ENCODE results near the gene TMEM145.

Gene TMEM145

GRCh38 chr19:42367929-42368328 lies 54.8 kb downstream of the TMEM145 start:
- no peak overlapping the region for H3K4me3 ChIP-seq (ENCODE audit: low read length)
- no peak overlapping the region for H3K9ac ChIP-seq (ENCODE audit: low read length)
- peaks cover 5% of the 10 kb centered on the region for H3K36me3 ChIP-seq (ENCODE audit: control insufficient read depth, insufficient read depth, low read length)
- H3K9me3 ChIP-seq (ENCODE audit: control insufficient read depth, low read length): no peaks in the 10 kb centered on the region
- H3K27me3 ChIP-seq (ENCODE audit: control insufficient read depth, insufficient read depth, low read length): no peaks in the 10 kb centered on the region
- H3K4me1 ChIP-seq (ENCODE audit: control insufficient read depth, insufficient read depth, low read length): no peaks in the 10 kb centered on the region

GRCh38 chr19:42368360-42368759 lies 55.3 kb downstream of the TMEM145 start:
- H3K36me3 ChIP-seq (ENCODE audit: control insufficient read depth, insufficient read depth, low read length): peaks cover 5% of the 10 kb centered on the region

GRCh38 chr19:42368765-42369164 lies 55.7 kb downstream of the TMEM145 start:
- Histone ChIP-seq H3K9ac (ENCODE audit: low read length) (no peak overlapping the region), H3K36me3 (ENCODE audit: control insufficient read depth, insufficient read depth, low read length) (peaks cover 4% of the 10 kb centered on the region), H3K27me3 (ENCODE audit: control insufficient read depth, insufficient read depth, low read length) (no peaks in the 10 kb centered on the region), H3K4me1 (ENCODE audit: control insufficient read depth, insufficient read depth, low read length) (no peaks in the 10 kb centered on the region), H3K4me3 (ENCODE audit: low read length) (no peak overlapping the region), H3K9me3 (ENCODE audit: control insufficient read depth, low read length) (no peaks in the 10 kb centered on the region)

More at GRCh38 chr19:42368360-42368759, 55.3 kb downstream of the TMEM145 start:
- Histone ChIP-seq H3K4me1 (ENCODE audit: control insufficient read depth, insufficient read depth, low read length) (no peaks in the 10 kb centered on the region), H3K9me3 (ENCODE audit: control insufficient read depth, low read length) (no peaks in the 10 kb centered on the region), H3K4me3 (ENCODE audit: low read length) (no peak overlapping the region), H3K9ac (ENCODE audit: low read length) (no peak overlapping the region), H3K27me3 (ENCODE audit: control insufficient read depth, insufficient read depth, low read length) (no peaks in the 10 kb centered on the region)

GRCh38 chr19:42369433-42370067 lies 56.4 kb downstream of the TMEM145 start:
- H3K27me3 ChIP-seq (ENCODE audit: control insufficient read depth, insufficient read depth, low read length): no peaks in the 10 kb centered on the region
- H3K9me3 ChIP-seq (ENCODE audit: control insufficient read depth, low read length): no peaks in the 10 kb centered on the region
- no peak overlapping the region for H3K9ac ChIP-seq (ENCODE audit: low read length)
- no peaks in the 10 kb centered on the region for H3K36me3 ChIP-seq (ENCODE audit: control insufficient read depth, insufficient read depth, low read length)
- H3K4me1 ChIP-seq (ENCODE audit: control insufficient read depth, insufficient read depth, low read length): no peaks in the 10 kb centered on the region
- H3K4me3 ChIP-seq (ENCODE audit: low read length): no peak overlapping the region

- H3K9ac ChIP-seq (ENCODE audit: low read length): no peak overlapping the region
- no peaks in the 10 kb centered on the region for H3K4me1 ChIP-seq (ENCODE audit: control insufficient read depth, insufficient read depth, low read length)
- H3K36me3 ChIP-seq (ENCODE audit: control insufficient read depth, insufficient read depth, low read length): no peaks in the 10 kb centered on the region
- H3K27me3 ChIP-seq (ENCODE audit: control insufficient read depth, insufficient read depth, low read length): no peaks in the 10 kb centered on the region
- no peaks in the 10 kb centered on the region for H3K9me3 ChIP-seq (ENCODE audit: control insufficient read depth, low read length)
- H3K4me3 ChIP-seq (ENCODE audit: low read length): no peak overlapping the region
Observed at GRCh38 chr19:42370068-42370520, 57.0 kb downstream of the TMEM145 start.

- Histone ChIP-seq H3K9me3 (ENCODE audit: control insufficient read depth, low read length) (no peaks in the 10 kb centered on the region), H3K27me3 (ENCODE audit: control insufficient read depth, insufficient read depth, low read length) (no peaks in the 10 kb centered on the region), H3K4me3 (ENCODE audit: low read length) (no peak overlapping the region), H3K4me1 (ENCODE audit: control insufficient read depth, insufficient read depth, low read length) (no peaks in the 10 kb centered on the region), H3K9ac (ENCODE audit: low read length) (no peak overlapping the region), H3K36me3 (ENCODE audit: control insufficient read depth, insufficient read depth, low read length) (no peaks in the 10 kb centered on the region)
Observed at GRCh38 chr19:42370626-42371175, 57.6 kb downstream of the TMEM145 start.
